Kidney epithelial cell (primary cell): ENCODE data around the gene FBN1. TPM values are rescaled to one million over a fixed set of nuclear protein-coding genes. Genes with fewer than 3 reads are reported as not detected.

Source experiments
- DNase-seq: peaks from one replicate; pipeline ENCODE4 v3.0.0-alpha.2; 2010; ENCODE audit warnings: low read depth
- H3K27me3 ChIP-seq: 2 replicates; pipeline ENCODE4 v1.6.0; 2011; ENCODE audit warnings: low read length; ENCODE audit not compliant: control insufficient read depth, insufficient read depth
- H3K36me3 ChIP-seq: 2 replicates; pipeline ENCODE4 v1.5.1; 2011; ENCODE audit warnings: low read length; ENCODE audit not compliant: control insufficient read depth, insufficient read depth
- H3K4me3 ChIP-seq: 2 replicates; pipeline ENCODE4 v1.5.1; 2011; ENCODE audit warnings: low read depth, mild to moderate bottlenecking, control low read depth, low read length
- total RNA-seq: library from RNA; depleted of rRNA; stranded (reverse); fragments of >200 nt; gene quantifications from 2 replicates; pipeline ENCODE4 v1.2.3, GENCODE V29; 2015
- TF ChIP-seq, protein P1 (sequence below): IDR thresholded peaks from 2 replicates; pipeline ENCODE4 v1.5.1; 2011; ENCODE audit warnings: mild to moderate bottlenecking, moderate library complexity, low read length, control low read depth, inconsistent platforms; ENCODE audit not compliant: insufficient read depth, poor library complexity, severe bottlenecking

Gene FBN1
- total RNA-seq, result 35.5 and 35.9 TPM in 2 replicates

- Histone ChIP-seq H3K4me3 (peak within 1 kb of the TSS; percentile 89), H3K27me3 (no peaks in the 10 kb centered on the region), H3K36me3 (no peaks in the 10 kb centered on the region)
- DNase-seq, result peak; percentile 53
- TF ChIP-seq, protein P1, sequence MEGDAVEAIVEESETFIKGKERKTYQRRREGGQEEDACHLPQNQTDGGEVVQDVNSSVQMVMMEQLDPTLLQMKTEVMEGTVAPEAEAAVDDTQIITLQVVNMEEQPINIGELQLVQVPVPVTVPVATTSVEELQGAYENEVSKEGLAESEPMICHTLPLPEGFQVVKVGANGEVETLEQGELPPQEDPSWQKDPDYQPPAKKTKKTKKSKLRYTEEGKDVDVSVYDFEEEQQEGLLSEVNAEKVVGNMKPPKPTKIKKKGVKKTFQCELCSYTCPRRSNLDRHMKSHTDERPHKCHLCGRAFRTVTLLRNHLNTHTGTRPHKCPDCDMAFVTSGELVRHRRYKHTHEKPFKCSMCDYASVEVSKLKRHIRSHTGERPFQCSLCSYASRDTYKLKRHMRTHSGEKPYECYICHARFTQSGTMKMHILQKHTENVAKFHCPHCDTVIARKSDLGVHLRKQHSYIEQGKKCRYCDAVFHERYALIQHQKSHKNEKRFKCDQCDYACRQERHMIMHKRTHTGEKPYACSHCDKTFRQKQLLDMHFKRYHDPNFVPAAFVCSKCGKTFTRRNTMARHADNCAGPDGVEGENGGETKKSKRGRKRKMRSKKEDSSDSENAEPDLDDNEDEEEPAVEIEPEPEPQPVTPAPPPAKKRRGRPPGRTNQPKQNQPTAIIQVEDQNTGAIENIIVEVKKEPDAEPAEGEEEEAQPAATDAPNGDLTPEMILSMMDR, result no peak
Measured at GRCh38 chr15:48645558-48646330, at the start of gene FBN1. Gene FBN1 (minus strand): TSS chr15:48645709. CDS start chr15:48644769, 940 bp downstream.

- DNase-seq, result no peak
- Histone ChIP-seq H3K4me3 (no peak overlapping the region), H3K36me3 (no peaks in the 10 kb centered on the region), H3K27me3 (no peaks in the 10 kb centered on the region)
- TF ChIP-seq, protein P1, result no peak
Measured at GRCh38 chr15:48693484-48693883, 48.0 kb upstream of the FBN1 start.

GRCh38 chr15:48688493-48688892 lies 43.0 kb upstream of the FBN1 start:
- H3K4me3 ChIP-seq, result no peak overlapping the region
- TF ChIP-seq, protein P1, result no peak

GRCh38 chr15:48683991-48684765 lies 38.7 kb upstream of the FBN1 start:
- Histone ChIP-seq H3K27me3 (no peaks in the 10 kb centered on the region), H3K4me3 (no peak overlapping the region), H3K36me3 (no peaks in the 10 kb centered on the region)
- TF ChIP-seq, protein P1, result no peak
- DNase-seq, result no peak

More at GRCh38 chr15:48688493-48688892, 43.0 kb upstream of the FBN1 start:
- Histone ChIP-seq H3K36me3 (no peaks in the 10 kb centered on the region), H3K27me3 (no peaks in the 10 kb centered on the region)
- DNase-seq, result no peak

GRCh38 chr15:48682942-48683651 lies 37.6 kb upstream of the FBN1 start:
- no peaks in the 10 kb centered on the region for H3K36me3 ChIP-seq
- H3K4me3 ChIP-seq, result no peak overlapping the region
- TF ChIP-seq, protein P1, result no peak
- no peaks in the 10 kb centered on the region for H3K27me3 ChIP-seq
- no peak for DNase-seq
